K562 (cell line): Measurements from ENCODE around the gene ICA1. TPM values are rescaled to one million over a fixed set of nuclear protein-coding genes. Genes with fewer than 3 reads are reported as not detected.

Experiments used
- ARNT ChIP-seq, 2 experiments: fragments of 450-650 bp; IDR thresholded peaks; 2 replicates each; pipeline ENCODE4 v1.6.1; 2016; ENCODE audit warnings: mild to moderate bottlenecking in 1 of 2
- CXXC5 ChIP-seq: fragments of 250-450 bp; sonication (Bioruptor Pico); IDR thresholded peaks from 2 replicates; pipeline ENCODE4 v1.8.0; 2022; ENCODE audit warnings: inconsistent platforms, mild to moderate bottlenecking, moderate library complexity
- EGR1 ChIP-seq: fragments of 450-650 bp; conservative IDR thresholded peaks from 2 replicates; pipeline ENCODE4 v1.6.1; 2017; ENCODE audit warnings: mild to moderate bottlenecking
- GABPB2 ChIP-seq: fragments of 250-450 bp; sonication (Bioruptor Pico); conservative IDR thresholded peaks from 2 replicates; pipeline ENCODE4 v1.5.1; 2021; ENCODE audit warnings: mild to moderate bottlenecking
- LCOR ChIP-seq: sonication (generic); formaldehyde crosslinking; IDR thresholded peaks from 2 replicates; pipeline ENCODE4 v1.8.0; 2022; ENCODE audit warnings: mild to moderate bottlenecking, missing genetic modification reagents
- LEF1 ChIP-seq: fragments of 450-650 bp; IDR thresholded peaks from 2 replicates; pipeline ENCODE4 v1.6.1; 2016; ENCODE audit warnings: mild to moderate bottlenecking
- MAFK ChIP-seq: IDR thresholded peaks from 2 replicates; pipeline ENCODE4 v1.6.1; 2011; ENCODE audit warnings: low read length, improper control_type of control experiment
- NEUROD1 ChIP-seq: fragments of 150-350 bp; IDR thresholded peaks from 2 replicates; pipeline ENCODE4 v1.6.1; 2014; ENCODE audit warnings: borderline replicate concordance, low read length, low read depth; ENCODE audit not compliant: partially characterized antibody
- PBX2 ChIP-seq, 2 experiments: IDR thresholded peaks in 1 of 2; conservative IDR thresholded peaks in 1 of 2; 2 replicates each; pipeline ENCODE4 v1.6.1; 2016; ENCODE audit warnings: low read depth in 2 of 2, mild to moderate bottlenecking in 1 of 2, missing compliant biosample characterization in 1 of 2, missing genetic modification characterization in 1 of 2, moderate library complexity in 1 of 2
- POLR2B ChIP-seq: fragments of 450-650 bp; IDR thresholded peaks from 2 replicates; pipeline ENCODE4 v1.6.1; 2018; ENCODE audit warnings: low read depth; ENCODE audit not compliant: partially characterized antibody
- SP2 ChIP-seq: IDR thresholded peaks from 2 replicates; pipeline ENCODE4 v1.6.1; 2011; ENCODE audit warnings: mild to moderate bottlenecking, low read depth, low read length, moderate library complexity; ENCODE audit not compliant: poor library complexity, severe bottlenecking; ENCODE audit errors: extremely low read depth
- TGIF2 ChIP-seq: sonication (generic); formaldehyde crosslinking; IDR thresholded peaks from 2 replicates; pipeline ENCODE4 v1.8.1; 2022; ENCODE audit warnings: mild to moderate bottlenecking, missing genetic modification reagents, moderate library complexity
- XRCC3 ChIP-seq: fragments of 450-650 bp; IDR thresholded peaks from 2 replicates; pipeline ENCODE4 v1.6.1; 2017; ENCODE audit warnings: mild to moderate bottlenecking, moderate library complexity
- polyA plus RNA-seq, 8 experiments: library from polyadenylated mRNA; depleted of rRNA in 4 of 8; stranded (reverse) in 5 of 8; unstranded in 3 of 8; fragments of >200 nt; fragmentation: Nextera tagmentation in 2 of 8; fragmentation: Illumina TruSeq in 1 of 8; extraction: Ambion mirVana in 2 of 8; extraction: Trizol in 1 of 8; gene quantifications; 2 replicates each; pipeline versions ENCODE4 v1.2.1 to v1.2.3, GENCODE V29; 2011 to 2014; ENCODE audit warnings: inconsistent platforms in 1 of 8, missing spikeins in 1 of 8
- total RNA-seq, 7 experiments: library from RNA; depleted of rRNA in 6 of 7; stranded (reverse); fragments of >200 nt in 6 of 7; fragmentation: Illumina TruSeq in 2 of 7; extraction: Trizol in 2 of 7; gene quantifications; 2 replicates each; pipeline versions ENCODE4 v1.2.1 to v1.2.3, GENCODE V29; 2011 to 2021; ENCODE audit warnings: low replicate concordance in 1 of 7
- TF ChIP-seq, protein P1 (sequence below): fragments of 250-450 bp; sonication (Bioruptor Pico); IDR thresholded peaks from 2 replicates; pipeline ENCODE4 v1.4.0; 2020
- TF ChIP-seq, protein P2 (sequence below): fragments of 450-650 bp; IDR thresholded peaks from 2 replicates; pipeline ENCODE4 v1.6.1; 2016; ENCODE audit warnings: low read depth

Gene ICA1
- total and polyA plus RNA-seq, 9 of the 15 experiments (the other 6 are each of a cell fraction or from before 2014, with no cell fraction given): 7.1 to 22.3 (median 16.4) TPM

DNA sequence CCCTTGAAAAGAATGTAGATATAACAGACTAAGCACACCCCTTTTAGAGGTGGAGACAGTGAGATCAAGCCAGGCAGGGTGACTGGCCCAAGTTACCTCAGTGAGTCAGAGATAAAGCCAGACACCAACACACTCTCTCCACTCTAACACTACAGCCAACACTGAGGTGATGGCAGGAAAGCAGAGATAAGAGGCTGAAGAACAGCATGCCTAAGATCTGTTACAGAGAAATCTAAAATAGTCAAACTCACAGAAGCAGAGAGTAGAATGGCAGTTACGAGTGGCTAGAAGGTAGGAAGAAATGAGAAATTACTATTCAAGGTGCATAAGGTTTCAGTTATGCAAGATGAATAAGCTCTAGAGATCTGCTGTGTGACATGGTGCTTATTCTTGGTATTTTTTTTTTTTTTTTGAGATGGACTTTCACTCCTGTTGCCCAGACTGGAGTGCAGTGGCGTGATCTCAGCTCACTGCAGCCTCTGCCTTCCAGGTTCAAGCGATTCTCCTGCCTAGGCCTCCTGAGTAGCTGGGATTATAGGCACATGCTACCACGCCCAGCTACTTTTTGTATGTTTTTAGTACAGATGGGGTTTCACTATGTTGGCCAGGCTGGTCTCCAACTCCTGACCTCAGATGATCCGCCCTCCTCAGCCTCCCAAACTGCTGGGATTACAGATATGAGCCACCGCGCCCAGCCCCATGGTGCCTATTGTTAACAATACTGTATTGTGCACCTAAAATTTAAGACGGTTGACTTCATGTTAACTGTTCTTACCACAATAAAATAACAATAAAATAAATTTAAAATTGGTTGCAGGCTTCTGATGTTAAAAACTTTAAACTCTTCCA, 28.7 kb downstream of the ICA1 start (continued):
- TF ChIP-seq ARNT (IDR thresholded peaks at IDR 0.05) (peak; percentile 70 to 87; a peak in 3 of 4 replicates), NEUROD1 (peak; percentile 81), PBX2 (CRISPR knock-in tag; IDR thresholded peaks at IDR 0.05; ENCODE audit: low read depth) (no peak), PBX2 (tag; conservative IDR thresholded peaks at IDR 0.05; ENCODE audit: low read depth) (peak; percentile 55; the same call in 1 of the 2 replicates), CXXC5 (CRISPR knock-in tag) (peak; percentile 12; the same call in 1 of the 2 replicates), XRCC3 (no peak), EGR1 (no peak), SP2 (no peak), LCOR (CRISPR knock-in tag) (peak; percentile 52; the same call in 1 of the 2 replicates), POLR2B (peak; percentile 36), GABPB2 (no peak), LEF1 (peak; percentile 83), TGIF2 (CRISPR knock-in tag) (no peak), MAFK (0 out of 2 replicates have a peak, but pooled peaks have one; percentile 14)
- TF ChIP-seq, protein P1, sequence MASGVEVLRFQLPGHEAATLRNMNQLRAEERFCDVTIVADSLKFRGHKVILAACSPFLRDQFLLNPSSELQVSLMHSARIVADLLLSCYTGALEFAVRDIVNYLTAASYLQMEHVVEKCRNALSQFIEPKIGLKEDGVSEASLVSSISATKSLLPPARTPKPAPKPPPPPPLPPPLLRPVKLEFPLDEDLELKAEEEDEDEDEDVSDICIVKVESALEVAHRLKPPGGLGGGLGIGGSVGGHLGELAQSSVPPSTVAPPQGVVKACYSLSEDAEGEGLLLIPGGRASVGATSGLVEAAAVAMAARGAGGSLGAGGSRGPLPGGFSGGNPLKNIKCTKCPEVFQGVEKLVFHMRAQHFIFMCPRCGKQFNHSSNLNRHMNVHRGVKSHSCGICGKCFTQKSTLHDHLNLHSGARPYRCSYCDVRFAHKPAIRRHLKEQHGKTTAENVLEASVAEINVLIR (CRISPR knock-in tag): no peak
- TF ChIP-seq, protein P2, sequence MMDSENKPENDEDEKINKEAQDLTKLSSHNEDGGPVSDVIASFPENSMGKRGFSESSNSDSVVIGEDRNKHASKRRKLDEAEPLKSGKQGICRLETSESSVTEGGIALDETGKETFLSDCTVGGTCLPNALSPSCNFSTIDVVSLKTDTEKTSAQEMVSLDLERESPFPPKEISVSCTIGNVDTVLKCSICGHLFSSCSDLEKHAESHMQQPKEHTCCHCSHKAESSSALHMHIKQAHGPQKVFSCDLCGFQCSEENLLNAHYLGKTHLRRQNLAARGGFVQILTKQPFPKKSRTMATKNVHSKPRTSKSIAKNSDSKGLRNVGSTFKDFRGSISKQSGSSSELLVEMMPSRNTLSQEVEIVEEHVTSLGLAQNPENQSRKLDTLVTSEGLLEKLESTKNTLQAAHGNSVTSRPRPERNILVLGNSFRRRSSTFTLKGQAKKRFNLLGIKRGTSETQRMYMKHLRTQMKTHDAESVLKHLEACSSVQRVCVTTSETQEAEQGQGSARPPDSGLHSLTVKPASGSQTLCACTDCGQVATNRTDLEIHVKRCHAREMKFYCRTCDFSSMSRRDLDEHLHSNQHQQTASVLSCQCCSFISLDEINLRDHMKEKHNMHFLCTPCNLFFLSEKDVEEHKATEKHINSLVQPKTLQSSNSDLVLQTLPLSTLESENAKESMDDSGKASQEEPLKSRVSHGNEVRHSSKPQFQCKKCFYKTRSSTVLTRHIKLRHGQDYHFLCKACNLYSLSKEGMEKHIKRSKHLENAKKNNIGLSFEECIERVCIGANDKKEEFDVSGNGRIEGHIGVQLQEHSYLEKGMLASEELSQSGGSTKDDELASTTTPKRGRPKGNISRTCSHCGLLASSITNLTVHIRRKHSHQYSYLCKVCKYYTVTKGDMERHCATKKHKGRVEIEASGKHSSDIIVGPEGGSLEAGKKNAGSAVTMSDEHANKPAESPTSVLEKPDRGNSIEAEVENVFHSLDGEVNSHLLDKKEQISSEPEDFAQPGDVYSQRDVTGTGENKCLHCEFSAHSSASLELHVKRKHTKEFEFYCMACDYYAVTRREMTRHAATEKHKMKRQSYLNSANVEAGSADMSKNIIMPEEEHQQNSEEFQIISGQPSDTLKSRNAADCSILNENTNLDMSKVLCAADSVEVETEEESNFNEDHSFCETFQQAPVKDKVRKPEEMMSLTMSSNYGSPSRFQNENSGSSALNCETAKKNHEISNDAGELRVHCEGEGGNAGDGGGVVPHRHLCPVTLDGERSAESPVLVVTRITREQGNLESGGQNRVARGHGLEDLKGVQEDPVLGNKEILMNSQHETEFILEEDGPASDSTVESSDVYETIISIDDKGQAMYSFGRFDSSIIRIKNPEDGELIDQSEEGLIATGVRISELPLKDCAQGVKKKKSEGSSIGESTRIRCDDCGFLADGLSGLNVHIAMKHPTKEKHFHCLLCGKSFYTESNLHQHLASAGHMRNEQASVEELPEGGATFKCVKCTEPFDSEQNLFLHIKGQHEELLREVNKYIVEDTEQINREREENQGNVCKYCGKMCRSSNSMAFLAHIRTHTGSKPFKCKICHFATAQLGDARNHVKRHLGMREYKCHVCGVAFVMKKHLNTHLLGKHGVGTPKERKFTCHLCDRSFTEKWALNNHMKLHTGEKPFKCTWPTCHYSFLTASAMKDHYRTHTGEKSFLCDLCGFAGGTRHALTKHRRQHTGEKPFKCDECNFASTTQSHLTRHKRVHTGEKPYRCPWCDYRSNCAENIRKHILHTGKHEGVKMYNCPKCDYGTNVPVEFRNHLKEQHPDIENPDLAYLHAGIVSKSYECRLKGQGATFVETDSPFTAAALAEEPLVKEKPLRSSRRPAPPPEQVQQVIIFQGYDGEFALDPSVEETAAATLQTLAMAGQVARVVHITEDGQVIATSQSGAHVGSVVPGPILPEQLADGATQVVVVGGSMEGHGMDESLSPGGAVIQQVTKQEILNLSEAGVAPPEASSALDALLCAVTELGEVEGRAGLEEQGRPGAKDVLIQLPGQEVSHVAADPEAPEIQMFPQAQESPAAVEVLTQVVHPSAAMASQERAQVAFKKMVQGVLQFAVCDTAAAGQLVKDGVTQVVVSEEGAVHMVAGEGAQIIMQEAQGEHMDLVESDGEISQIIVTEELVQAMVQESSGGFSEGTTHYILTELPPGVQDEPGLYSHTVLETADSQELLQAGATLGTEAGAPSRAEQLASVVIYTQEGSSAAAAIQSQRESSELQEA: no peak
